Measurements from ENCODE around the gene RGS7.

Gene RGS7

DNA sequence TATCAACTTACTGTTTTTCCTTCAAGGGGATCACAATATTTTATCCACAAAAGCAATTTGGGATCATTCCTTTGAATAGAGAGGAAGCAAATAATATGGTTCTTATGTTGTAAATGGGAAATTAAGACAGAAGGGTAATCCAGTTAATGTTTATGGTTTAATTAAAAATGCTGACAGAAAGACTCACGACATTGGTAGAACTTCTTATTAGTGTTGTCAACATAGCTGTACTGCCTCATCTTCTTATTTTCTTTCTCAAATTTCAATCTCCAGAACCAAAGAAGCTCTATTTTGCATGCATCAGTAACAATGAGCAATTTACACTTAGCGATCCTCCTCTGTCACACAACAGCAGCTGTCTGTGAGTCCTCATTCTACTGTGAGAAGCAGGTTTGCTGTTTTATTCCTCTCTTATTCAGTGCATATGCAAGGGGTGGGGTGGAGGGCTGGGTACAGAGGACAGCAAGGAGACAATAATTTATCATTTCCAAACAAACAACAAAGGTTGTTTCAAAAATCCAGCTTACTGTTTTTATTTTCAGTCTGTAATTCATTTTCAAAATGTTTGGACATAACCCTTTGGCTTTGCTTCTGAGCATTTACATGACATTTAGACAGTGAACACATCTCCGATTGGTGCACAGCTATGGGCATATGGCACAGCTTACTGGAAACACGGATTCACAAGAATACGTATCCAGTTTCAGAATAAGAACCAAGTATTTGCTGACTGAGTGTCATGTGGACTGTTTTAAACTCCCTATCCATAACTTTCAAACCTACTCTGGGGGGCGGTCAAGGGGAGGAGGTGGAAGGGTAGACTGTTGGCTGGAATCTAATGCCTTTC lies 335.9 kb downstream of the RGS7 start:
- no peak for DNase-seq (ENCODE audit: low spot score)
- no peak for TF ChIP-seq CTCF (IDR thresholded peaks at IDR 0.05; ENCODE audit: extremely low read depth, missing control alignments)

DNA sequence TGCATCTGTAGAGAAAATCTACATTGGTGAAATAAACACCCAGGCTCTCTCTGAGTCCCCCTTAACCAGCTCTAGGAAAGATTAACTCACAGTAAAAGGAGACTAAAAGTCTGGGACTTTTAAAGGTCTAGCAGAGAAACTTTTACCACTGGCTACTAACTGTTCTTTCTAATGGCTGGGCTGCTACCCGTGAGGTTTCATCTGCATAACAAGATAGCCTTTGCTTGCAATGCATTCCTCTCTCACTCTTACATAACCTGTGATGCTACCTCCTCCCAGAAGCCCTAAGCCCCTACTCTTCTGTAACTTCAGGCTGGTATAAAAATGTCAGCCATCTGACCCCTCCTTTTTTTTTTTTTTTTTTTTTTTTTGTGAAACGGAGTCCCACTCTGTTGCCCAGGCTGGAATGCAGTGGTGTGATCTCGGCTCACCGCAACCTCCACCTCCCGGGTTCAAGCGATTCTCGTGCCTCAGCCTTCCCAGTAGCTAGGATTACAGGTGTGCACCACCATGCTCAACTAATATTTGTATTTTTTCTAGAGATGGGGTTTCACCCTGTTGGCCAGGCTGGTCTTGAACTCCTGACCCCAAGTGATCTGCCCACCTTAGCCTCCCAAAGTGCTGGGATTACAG lies 344.2 kb downstream of the RGS7 start:
- DNase-seq (ENCODE audit: low spot score) = no peak
- TF ChIP-seq CTCF (IDR thresholded peaks at IDR 0.05; ENCODE audit: extremely low read depth, missing control alignments) = no peak

- TF ChIP-seq CTCF (IDR thresholded peaks at IDR 0.05; ENCODE audit: extremely low read depth, missing control alignments) = no peak
- DNase-seq (ENCODE audit: low spot score) = no peak
Measured at GRCh38 chr1:241007668-241008067, 349.3 kb downstream of the RGS7 start.

DNA sequence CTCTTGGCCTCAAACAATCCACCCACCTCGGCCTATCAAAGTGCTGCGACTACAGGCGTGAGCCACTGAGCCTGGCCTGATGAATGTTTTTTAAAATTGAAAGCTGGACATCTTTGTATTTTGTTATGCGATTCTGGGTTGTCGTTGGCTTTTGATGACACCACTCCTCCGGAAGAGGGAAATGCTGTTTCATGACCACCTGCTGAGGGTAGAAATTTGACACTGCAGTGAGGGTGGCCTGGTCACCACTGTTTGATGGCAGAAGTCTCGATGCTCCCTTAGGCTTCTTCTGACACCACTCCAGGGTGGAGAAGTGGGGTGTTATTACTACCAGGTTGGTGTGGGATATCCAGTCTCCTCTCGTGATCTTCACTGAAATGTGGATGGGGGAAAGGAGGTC lies 357.2 kb downstream of the RGS7 start:
- DNase-seq (ENCODE audit: low spot score) = no peak
- no peak for TF ChIP-seq CTCF (IDR thresholded peaks at IDR 0.05; ENCODE audit: extremely low read depth, missing control alignments)

DNA sequence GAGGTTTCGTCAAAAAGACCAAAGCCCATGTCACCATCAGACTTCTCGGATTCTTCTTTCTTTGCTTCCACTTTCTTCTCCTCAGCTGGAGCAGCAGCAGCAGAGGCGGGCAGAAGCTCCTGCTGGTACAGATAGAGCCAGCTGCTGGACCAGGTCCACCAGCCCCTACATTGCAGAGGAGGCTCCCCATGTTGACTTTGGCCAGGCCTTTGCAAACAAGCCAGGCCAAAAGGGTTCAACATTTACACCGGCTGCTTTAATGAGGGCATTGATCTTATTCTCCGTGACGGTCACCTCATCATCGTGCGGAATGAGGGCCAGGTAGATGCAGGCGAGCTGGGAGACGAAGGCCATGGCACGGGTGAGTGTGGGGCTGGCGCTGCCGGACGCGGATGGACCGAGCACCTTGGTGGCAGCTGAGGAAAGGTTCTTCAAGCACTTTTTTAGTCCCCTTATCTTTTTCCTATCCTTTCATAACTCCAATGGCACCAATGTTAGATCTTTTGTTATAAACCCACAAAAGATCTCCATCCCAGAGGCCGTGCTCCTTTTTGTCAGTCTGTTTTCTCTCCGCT lies 358.5 kb downstream of the RGS7 start:
- no peak for DNase-seq (ENCODE audit: low spot score)
- TF ChIP-seq CTCF (IDR thresholded peaks at IDR 0.05; ENCODE audit: extremely low read depth, missing control alignments) = no peak

DNA sequence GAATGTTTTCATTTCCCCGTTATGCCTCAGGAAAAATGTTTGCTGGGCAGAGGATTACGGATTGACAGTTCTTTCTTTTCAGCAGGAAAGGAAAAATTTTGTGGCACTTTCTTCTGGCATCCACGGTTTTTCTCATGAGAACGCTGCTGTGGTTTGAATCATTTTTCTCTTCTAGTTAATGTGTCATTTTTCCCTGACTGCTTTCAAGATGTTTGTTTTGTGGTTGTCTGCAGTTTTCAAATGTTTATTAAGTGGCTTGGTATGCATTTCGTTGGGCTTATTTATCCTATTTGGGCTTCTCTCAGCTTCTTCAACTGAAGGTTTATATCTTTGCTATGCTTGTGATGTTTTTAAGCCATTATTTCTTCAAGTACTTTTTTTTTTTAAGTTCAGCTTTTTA lies 359.0 kb downstream of the RGS7 start:
- DNase-seq (ENCODE audit: low spot score) = no peak
- no peak for TF ChIP-seq CTCF (IDR thresholded peaks at IDR 0.05; ENCODE audit: extremely low read depth, missing control alignments)

DNA sequence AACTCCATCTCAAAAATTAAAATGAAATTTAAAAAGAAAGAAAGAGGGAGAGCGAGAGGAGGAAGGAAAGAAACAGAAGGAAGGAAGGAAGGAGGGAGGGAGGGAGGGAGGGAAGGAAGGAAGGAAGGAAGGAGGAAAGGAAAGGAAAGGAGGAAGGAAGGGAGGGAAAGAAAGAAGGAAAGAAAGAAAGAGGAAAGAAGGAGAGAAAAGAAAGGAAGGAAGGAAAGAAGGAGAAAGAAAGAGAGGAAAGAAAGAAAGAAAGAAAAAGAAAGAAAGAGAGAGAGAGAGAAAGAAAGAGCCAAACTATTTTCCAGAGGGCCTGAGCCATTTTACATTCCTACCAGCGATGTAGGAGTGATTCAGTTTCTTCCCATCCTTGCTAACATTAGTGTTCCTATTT lies 364.0 kb downstream of the RGS7 start:
- DNase-seq (ENCODE audit: low spot score) = no peak
- no peak for TF ChIP-seq CTCF (IDR thresholded peaks at IDR 0.05; ENCODE audit: extremely low read depth, missing control alignments)
